IMR-90 (cell line): Measurements from ENCODE around the gene VOPP1. TPM values are rescaled to one million over a fixed set of nuclear protein-coding genes. Genes with fewer than 3 reads are reported as not detected.

Experiments used
- ATAC-seq: fragments of 200-7000 bp; cut with Tn5 transposase; 2 replicates; pipeline ENCODE4 v1.9.1; 2020; ENCODE audit warnings: low read depth, mild to moderate bottlenecking, moderate library complexity
- BruUV-seq: library from RNA; stranded (reverse); fragments of 400-500 nt; replicated peaks from 2 replicates; lab custom pipeline; 2021; lab: Mats Ljungman, UMichigan
- CTCF ChIA-PET: fragments of 300-600 bp; formaldehyde crosslinking; extraction: SDS; loops from one replicate; lab custom pipeline; 2021; ENCODE audit warnings: antibody characterized with exemption; lab: Yijun Ruan, JAX
- POLR2A ChIA-PET: fragments of 300-600 bp; sonication (Branson Sonifier 250); formaldehyde crosslinking; loops from one replicate; lab custom pipeline; 2022; ENCODE audit warnings: antibody characterized with exemption; ENCODE audit not compliant: unreplicated experiment; lab: Charles Lee
- DNase-seq: peaks from one replicate; pipeline ENCODE4 v3.0.0; 2013
- H2AFZ ChIP-seq: replicated peaks from 2 replicates; pipeline ENCODE3; 2013; ENCODE audit warnings: low read length, mild to moderate bottlenecking; ENCODE audit not compliant: poor library complexity
- H2AK5ac ChIP-seq: 2 replicates; pipeline ENCODE4 v1.6.1; 2013; ENCODE audit warnings: low read depth, low read length, inconsistent platforms
- H2AK9ac ChIP-seq: replicated peaks from 2 replicates; pipeline ENCODE3; 2013; ENCODE audit warnings: mild to moderate bottlenecking, low read depth, low read length, moderate library complexity; ENCODE audit not compliant: poor library complexity
- H2BK120ac ChIP-seq: 2 replicates; pipeline ENCODE4 v1.6.1; 2013; ENCODE audit warnings: low read depth, low read length, inconsistent platforms
- H2BK15ac ChIP-seq: 3 replicates; pipeline ENCODE4 v1.6.1; 2013; ENCODE audit warnings: low read depth, low read length, inconsistent platforms
- H2BK20ac ChIP-seq: 2 replicates; pipeline ENCODE4 v1.6.1; 2013; ENCODE audit warnings: low read depth, mild to moderate bottlenecking, inconsistent platforms, low read length, moderate library complexity
- H2BK5ac ChIP-seq: 2 replicates; pipeline ENCODE4 v1.6.1; 2013; ENCODE audit warnings: mild to moderate bottlenecking, low read depth, low read length, inconsistent platforms; ENCODE audit not compliant: poor library complexity, severe bottlenecking
- H3K14ac ChIP-seq: replicated peaks from 2 replicates; pipeline ENCODE4 v1.6.1; 2013; ENCODE audit warnings: low read depth, low read length, inconsistent platforms
- H3K18ac ChIP-seq: 2 replicates; pipeline ENCODE4 v1.6.1; 2013; ENCODE audit warnings: low read depth, low read length, control low read depth
- H3K23ac ChIP-seq: 2 replicates; pipeline ENCODE4 v1.6.1; 2013; ENCODE audit warnings: low read depth, low read length, inconsistent platforms
- H3K27ac ChIP-seq: 2 replicates; pipeline ENCODE4 v1.5.1; 2013; ENCODE audit warnings: mild to moderate bottlenecking, control low read depth, low read length; ENCODE audit not compliant: insufficient read depth
- H3K27me3 ChIP-seq: 2 replicates; pipeline ENCODE4 v1.6.1; 2013; ENCODE audit warnings: low read length; ENCODE audit not compliant: control insufficient read depth, insufficient read depth
- H3K36me3 ChIP-seq: 2 replicates; pipeline ENCODE4 v1.6.1; 2013; ENCODE audit warnings: low read length, mixed read lengths; ENCODE audit not compliant: control insufficient read depth, insufficient read depth
- H3K4ac ChIP-seq: 2 replicates; pipeline ENCODE4 v1.6.1; 2013; ENCODE audit warnings: low read depth, low read length, inconsistent platforms
- H3K4me1 ChIP-seq: 2 replicates; pipeline ENCODE4 v1.6.1; 2013; ENCODE audit warnings: low read length, mixed read lengths; ENCODE audit not compliant: control insufficient read depth, insufficient read depth
- H3K4me2 ChIP-seq: 2 replicates; pipeline ENCODE4 v1.6.1; 2013; ENCODE audit warnings: low read depth, mild to moderate bottlenecking, control low read depth, low read length, moderate library complexity
- H3K4me3 ChIP-seq: 2 replicates; pipeline ENCODE4 v1.5.1; 2013; ENCODE audit warnings: low read depth, mild to moderate bottlenecking, control low read depth, low read length, moderate library complexity; ENCODE audit not compliant: insufficient read depth
- H3K56ac ChIP-seq: 2 replicates; pipeline ENCODE4 v1.6.1; 2013; ENCODE audit warnings: low read length, inconsistent platforms; ENCODE audit not compliant: insufficient read depth; ENCODE audit errors: extremely low read depth
- H3K79me1 ChIP-seq, 2 experiments: 2 replicates each; pipeline ENCODE4 v1.6.1; 2013; ENCODE audit warnings: low read length in 2 of 2, inconsistent platforms in 1 of 2, low read depth in 1 of 2
- H3K9ac ChIP-seq: 2 replicates; pipeline ENCODE4 v1.6.1; 2013; ENCODE audit warnings: low read depth, low read length, control low read depth
- H3K9me1 ChIP-seq: 2 replicates; pipeline ENCODE4 v1.6.1; 2013; ENCODE audit warnings: low read length, inconsistent platforms; ENCODE audit not compliant: insufficient read depth
- H3K9me3 ChIP-seq: 2 replicates; pipeline ENCODE4 v1.6.1; 2013; ENCODE audit warnings: low read length; ENCODE audit not compliant: control insufficient read depth, insufficient read depth
- H4K20me1 ChIP-seq: 2 replicates; pipeline ENCODE4 v1.6.1; 2013; ENCODE audit warnings: low read length, inconsistent platforms; ENCODE audit not compliant: insufficient read depth
- H4K5ac ChIP-seq: 2 replicates; pipeline ENCODE4 v1.6.1; 2013; ENCODE audit warnings: mild to moderate bottlenecking, low read depth, low read length, control low read depth
- H4K8ac ChIP-seq, 2 experiments: 2 replicates each; pipeline ENCODE4 v1.6.1; 2013; ENCODE audit warnings: low read depth in 2 of 2, low read length in 2 of 2, control low read depth in 1 of 2, inconsistent platforms in 1 of 2
- H4K91ac ChIP-seq: 2 replicates; pipeline ENCODE4 v1.6.1; 2013; ENCODE audit warnings: low read depth, low read length, inconsistent platforms; ENCODE audit not compliant: insufficient read depth
- BHLHE40 ChIP-seq: fragments of 150-350 bp; IDR thresholded peaks from 2 replicates; pipeline ENCODE4 v1.6.1; 2016; ENCODE audit warnings: mild to moderate bottlenecking, low read depth, low read length
- WGBS, 2 experiments: methylation state at CpG; one replicate each; pipeline versions ENCODE4 v1.1.5 to v1.1.7; 2013; ENCODE audit warnings: missing lambda C conversion rate in 2 of 2; ENCODE audit not compliant: insufficient read length in 1 of 2; ENCODE audit errors: extremely low coverage in 2 of 2; 5-methylcytosine and 5-hydroxymethylcytosine counted together
- dilution Hi-C: fragments of 300-500 bp; cut with HindIII; formaldehyde crosslinking; loops from one replicate; pipeline ENCODE4 v1.14.3; 2018; ENCODE audit warnings: low sequenced_read_pairs; ENCODE audit not compliant: unreplicated experiment
- in situ Hi-C: fragments of 300-500 bp; cut with MboI; formaldehyde crosslinking; loops from 3 replicates; pipeline ENCODE4 v1.14.3; 2019; ENCODE audit warnings: low sequenced_read_pairs, inconsistent platforms, mixed read lengths
- intact Hi-C: fragments of 100-400 bp; cut with micrococcal nuclease; formaldehyde crosslinking; loops from 2 replicates; pipeline ENCODE4 v1.10.0; 2022
- polyA plus RNA-seq, 3 experiments: library from polyadenylated mRNA; depleted of rRNA; stranded (reverse); fragments of >200 nt; gene quantifications; 2 replicates each; pipeline ENCODE4 v1.2.3, GENCODE V29; 2012; ENCODE audit warnings: low replicate concordance in 1 of 3
- total RNA-seq: library from RNA; depleted of rRNA; stranded (reverse); fragments of >200 nt; gene quantifications from 2 replicates; pipeline ENCODE4 v1.2.3, GENCODE V29; 2012

Gene VOPP1
- total and polyA plus RNA-seq, 2 of the 4 experiments (the other 2 are of a cell fraction), result 60.2 to 94.5 TPM

DNA sequence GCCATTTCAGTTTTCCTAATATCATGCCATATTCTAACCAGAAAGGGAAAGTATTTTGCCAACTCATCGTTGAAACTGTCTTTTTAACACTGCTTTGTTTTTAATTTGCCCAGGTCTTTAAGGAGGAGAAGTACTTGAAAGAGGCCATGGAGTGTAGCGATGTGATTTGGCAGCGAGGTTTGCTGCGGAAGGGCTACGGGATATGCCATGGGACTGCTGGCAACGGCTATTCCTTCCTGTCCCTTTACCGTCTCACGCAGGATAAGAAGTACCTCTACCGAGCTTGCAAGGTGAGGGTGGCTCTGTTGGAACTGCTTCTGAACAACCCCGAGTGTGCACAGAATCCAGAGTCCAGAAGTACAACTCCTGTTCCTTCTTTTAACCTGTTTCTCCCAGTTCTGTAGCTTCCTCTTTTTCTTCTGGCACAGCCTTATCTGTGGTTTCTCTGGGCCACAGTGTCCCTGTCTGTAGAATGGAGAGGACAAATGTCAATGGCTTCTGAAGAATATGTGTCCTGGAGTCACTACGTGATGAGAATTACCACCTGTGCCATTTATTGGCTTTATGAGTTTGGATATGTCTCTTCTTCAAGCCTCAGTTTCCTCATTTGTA, 147.1 kb downstream of the VOPP1 start:
- Histone ChIP-seq H2AFZ (no peak overlapping the region), H3K9ac (no peak overlapping the region), H2BK120ac (no peak overlapping the region), H4K8ac (no peak overlapping the region), H3K14ac (no peak overlapping the region), H3K4me1 (peaks cover 19% of the 10 kb centered on the region), H3K4me3 (no peak overlapping the region), H3K9me1 (peaks cover 9% of the 10 kb centered on the region; the same call in 1 of the 2 replicates), H3K4me2 (no peak overlapping the region), H3K18ac (no peak overlapping the region), H2BK20ac (no peak overlapping the region), H4K5ac (no peak overlapping the region), H2BK5ac (no peak overlapping the region), H2AK9ac (no peak overlapping the region), H4K91ac (no peak overlapping the region), H3K79me1 (0 out of 4 replicates have a peak, but pooled peaks cover 0 to 7% of the 10 kb centered on the region in 2 experiments), H2BK15ac (no peak overlapping the region), H3K23ac (no peak overlapping the region), H4K20me1 (0 out of 2 replicates have a peak, but pooled peaks cover 3% of the 10 kb centered on the region), H3K27ac (no peak overlapping the region), H2AK5ac (no peak overlapping the region), H3K36me3 (peaks cover 7% of the 10 kb centered on the region), H3K9me3 (no peaks in the 10 kb centered on the region), H3K27me3 (no peaks in the 10 kb centered on the region), H3K4ac (no peak overlapping the region), H3K56ac (no peak overlapping the region)
- BruUV-seq, result no TSS peak
- POLR2A ChIA-PET, result interaction anchor here (0.6 kb wide), 1 partner anchor 636 kb away, joined by 3 read pairs; no protein-coding TSS in a partner anchor
- WGBS, 2 experiments, result 100% methylated on average over 3 of the region's 11 CpGs; no CpG with 5 or more reads in 1 of the 2 experiments
- intact Hi-C loops, result no loop called here
- DNase-seq (no peak), ATAC-seq (no peak)
- CTCF ChIA-PET, result interaction anchor here (1.4 kb wide), 1 partner anchor 8 kb away, joined by 4 read pairs; no protein-coding TSS in a partner anchor
- in situ Hi-C loops, result loop anchor here (25.0 kb wide), 1 partner anchor 537 kb away; the partner anchor contains the start of genes MRPS17 and NIPSNAP2
- dilution Hi-C loops, result no loop called here
- no peak for TF ChIP-seq BHLHE40
